Measurements from ENCODE around the gene PATJ. TPM values are rescaled to one million over a fixed set of nuclear protein-coding genes. Genes with fewer than 3 reads are reported as not detected.

Gene PATJ
- total RNA-seq, 1 experiment from 2014 or later = 47.3 TPM

DNA sequence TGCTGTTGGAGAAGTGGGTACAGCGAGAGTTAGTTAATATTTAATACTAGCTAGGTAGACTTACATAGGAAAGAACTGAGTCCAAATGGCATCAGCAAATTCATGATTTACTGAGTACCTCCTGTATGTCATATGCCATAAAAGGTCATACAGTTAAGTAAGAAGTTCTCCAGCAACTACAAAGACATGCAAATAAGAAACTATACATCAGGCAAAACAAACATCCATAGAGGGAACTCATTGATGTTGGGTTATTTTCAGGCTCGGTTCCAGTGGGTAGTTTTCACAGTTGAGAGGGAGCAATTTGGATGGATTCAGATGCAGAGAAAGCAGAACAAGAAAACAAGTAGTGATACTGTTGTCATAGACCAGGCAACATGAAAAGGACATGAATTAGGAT lies 287.4 kb downstream of the PATJ start:
- Histone ChIP-seq H4K5ac (ENCODE audit: insufficient read length, low read depth, low read length) (no peak overlapping the region), H3K27ac (ENCODE audit: insufficient read length, low read depth, low read length) (no peak overlapping the region), H3K56ac (ENCODE audit: insufficient read length, low read depth, low read length) (no peak overlapping the region), H2BK5ac (ENCODE audit: insufficient read length, low read length) (no peak overlapping the region), H4K8ac (replicated peaks; ENCODE audit: insufficient read length, low read depth, low read length) (no peak overlapping the region), H3K79me2 (ENCODE audit: insufficient read depth, low read length) (no peaks in the 10 kb centered on the region), H3T11ph (ENCODE audit: low read length) (no peak overlapping the region), H2BK15ac (ENCODE audit: low read depth, low read length) (no peak overlapping the region), H3K4ac (ENCODE audit: low read depth, low read length) (no peak overlapping the region), H2BK20ac (ENCODE audit: low read depth, low read length, poor library complexity, severe bottlenecking) (no peak overlapping the region), H3K79me1 (ENCODE audit: insufficient read depth, low read depth, low read length, poor library complexity, severe bottlenecking) (peaks cover 2% of the 10 kb centered on the region), H2AFZ (ENCODE audit: low read length) (no peak overlapping the region), H3K23ac (ENCODE audit: insufficient read length, low read depth, low read length) (no peak overlapping the region), H3K27me3 (ENCODE audit: insufficient read depth, low read length) (no peaks in the 10 kb centered on the region), H3K18ac (ENCODE audit: insufficient read length, low read depth, low read length) (no peak overlapping the region), H2BK120ac (ENCODE audit: low read depth, low read length, poor library complexity, severe bottlenecking) (no peak overlapping the region), H3K9me3 (ENCODE audit: control insufficient read depth, low read depth, low read length) (no peaks in the 10 kb centered on the region), H2BK12ac (ENCODE audit: insufficient read length, low read depth, low read length) (no peak overlapping the region), H3K9ac (ENCODE audit: extremely low read depth, insufficient read length, low read length) (no peak overlapping the region), H2AK5ac (ENCODE audit: insufficient read length, low read length) (no peak overlapping the region), H4K91ac (ENCODE audit: insufficient read length, low read depth, low read length) (no peak overlapping the region), H3K4me2 (ENCODE audit: insufficient read depth, insufficient read length, low read length) (no peak overlapping the region), H4K20me1 (ENCODE audit: control insufficient read depth, insufficient read depth, insufficient read length) (no peaks in the 10 kb centered on the region), H3K14ac (ENCODE audit: insufficient read depth, low read length) (no peak overlapping the region), H3K23me2 (ENCODE audit: insufficient read length, low read depth, low read length, poor library complexity, severe bottlenecking) (no peaks in the 10 kb centered on the region), H3K4me1 (ENCODE audit: insufficient read depth, low read length) (peaks cover 12% of the 10 kb centered on the region; the same call in 1 of the 2 replicates)
- no peak overlapping the region for H3K4me3 Mint-ChIP-seq
- no peak for DNase-seq
- H3K9me3 Mint-ChIP-seq = peaks cover 10 to 14% of the 10 kb centered on the region in 2 experiments; a peak in 4 of 5 replicates
- H3K36me3 Mint-ChIP-seq (ENCODE audit: insufficient read depth in 1 of 3, low read depth in 3 of 3) = peaks cover 16 to 23% (median 21%) of the 10 kb centered on the region in 3 experiments
- H3K4me1 Mint-ChIP-seq = peaks cover 38 to 42% of the 10 kb centered on the region in 2 experiments
- TF ChIP-seq CTCF (conservative IDR thresholded peaks at IDR 0.05) = no peak
- no peaks in the 10 kb centered on the region for H3K27me3 Mint-ChIP-seq (ENCODE audit: low read depth)
- peak overlapping the region in 1 of 3 experiments; percentile 25; a peak in 2 of 7 replicates for H3K27ac Mint-ChIP-seq
- WGBS (ENCODE audit: extremely low coverage, insufficient read length, low lambda C conversion rate) = no CpG with 5 or more reads among the region's 2 CpGs

Data from H9 (cell line).